BJ (cell line): ENCODE results near the gene CACNA2D2. TPM values are rescaled to one million over a fixed set of nuclear protein-coding genes. Genes with fewer than 3 reads are reported as not detected.

ENCODE experiments used
- CTCF ChIA-PET: fragments of 350-600 bp; formaldehyde crosslinking; extraction: SDS; loops from one replicate; lab custom pipeline; 2021; ENCODE audit warnings: antibody characterized with exemption, inconsistent platforms; lab: Yijun Ruan, JAX
- POLR2A ChIA-PET: fragments of 300-600 bp; sonication (Branson Sonifier 250); formaldehyde crosslinking; extraction: SDS; loops from one replicate; lab custom pipeline; 2021; ENCODE audit warnings: antibody characterized with exemption; lab: Charles Lee
- DNase-seq: peaks from one replicate; pipeline ENCODE4 v3.0.0-alpha.2; 2011; ENCODE audit warnings: low read depth
- H3K27me3 ChIP-seq: 2 replicates; pipeline ENCODE4 v1.6.0; 2011; ENCODE audit warnings: low read length; ENCODE audit not compliant: control insufficient read depth, insufficient read depth
- H3K36me3 ChIP-seq: 2 replicates; pipeline ENCODE4 v1.5.1; 2011; ENCODE audit warnings: low read length; ENCODE audit not compliant: control insufficient read depth, insufficient read depth
- H3K4me3 ChIP-seq: 2 replicates; pipeline ENCODE4 v1.5.1; 2011; ENCODE audit warnings: low read depth, mild to moderate bottlenecking, control low read depth, low read length
- polyA plus RNA-seq: library from polyadenylated mRNA; depleted of rRNA; stranded (reverse); fragments of >200 nt; gene quantifications from 2 replicates; pipeline ENCODE4 v1.2.3, GENCODE V29; 2011
- TF ChIP-seq, protein P1 (sequence below): IDR thresholded peaks from 2 replicates; pipeline ENCODE4 v1.5.1; 2011; ENCODE audit warnings: low read depth, mild to moderate bottlenecking, control low read depth, inconsistent platforms, low read length, moderate library complexity; ENCODE audit not compliant: insufficient read depth

Gene CACNA2D2
- polyA plus RNA-seq, 1 experiment: 0.11 TPM

DNA sequence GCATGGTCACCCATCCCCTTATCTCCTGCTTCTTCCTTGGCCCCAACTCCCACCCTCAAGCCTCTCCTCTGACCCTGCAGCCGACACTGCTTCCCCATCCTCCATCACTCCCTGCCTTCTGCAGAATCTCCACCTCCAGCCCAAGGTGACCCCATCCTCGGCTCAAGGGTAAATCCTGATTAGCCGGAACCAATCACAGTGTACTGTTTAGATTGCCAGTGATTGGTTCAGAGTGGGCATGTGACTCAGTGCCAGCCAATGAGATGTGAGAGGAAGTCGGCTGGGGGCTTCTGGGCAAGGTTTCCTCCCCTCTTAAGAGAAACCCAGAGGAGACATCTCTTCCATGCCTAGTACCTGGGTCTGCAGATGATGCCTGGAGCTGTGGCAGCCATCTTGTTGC, 10.3 kb downstream of the CACNA2D2 start:
- POLR2A ChIA-PET: no interaction called here
- TF ChIP-seq, protein P1, sequence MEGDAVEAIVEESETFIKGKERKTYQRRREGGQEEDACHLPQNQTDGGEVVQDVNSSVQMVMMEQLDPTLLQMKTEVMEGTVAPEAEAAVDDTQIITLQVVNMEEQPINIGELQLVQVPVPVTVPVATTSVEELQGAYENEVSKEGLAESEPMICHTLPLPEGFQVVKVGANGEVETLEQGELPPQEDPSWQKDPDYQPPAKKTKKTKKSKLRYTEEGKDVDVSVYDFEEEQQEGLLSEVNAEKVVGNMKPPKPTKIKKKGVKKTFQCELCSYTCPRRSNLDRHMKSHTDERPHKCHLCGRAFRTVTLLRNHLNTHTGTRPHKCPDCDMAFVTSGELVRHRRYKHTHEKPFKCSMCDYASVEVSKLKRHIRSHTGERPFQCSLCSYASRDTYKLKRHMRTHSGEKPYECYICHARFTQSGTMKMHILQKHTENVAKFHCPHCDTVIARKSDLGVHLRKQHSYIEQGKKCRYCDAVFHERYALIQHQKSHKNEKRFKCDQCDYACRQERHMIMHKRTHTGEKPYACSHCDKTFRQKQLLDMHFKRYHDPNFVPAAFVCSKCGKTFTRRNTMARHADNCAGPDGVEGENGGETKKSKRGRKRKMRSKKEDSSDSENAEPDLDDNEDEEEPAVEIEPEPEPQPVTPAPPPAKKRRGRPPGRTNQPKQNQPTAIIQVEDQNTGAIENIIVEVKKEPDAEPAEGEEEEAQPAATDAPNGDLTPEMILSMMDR: no peak
- CTCF ChIA-PET: no interaction called here
- Histone ChIP-seq H3K27me3 (no peaks in the 10 kb centered on the region; the same call in 1 of the 2 replicates), H3K36me3 (no peaks in the 10 kb centered on the region), H3K4me3 (no peak overlapping the region)
- DNase-seq: no peak

DNA sequence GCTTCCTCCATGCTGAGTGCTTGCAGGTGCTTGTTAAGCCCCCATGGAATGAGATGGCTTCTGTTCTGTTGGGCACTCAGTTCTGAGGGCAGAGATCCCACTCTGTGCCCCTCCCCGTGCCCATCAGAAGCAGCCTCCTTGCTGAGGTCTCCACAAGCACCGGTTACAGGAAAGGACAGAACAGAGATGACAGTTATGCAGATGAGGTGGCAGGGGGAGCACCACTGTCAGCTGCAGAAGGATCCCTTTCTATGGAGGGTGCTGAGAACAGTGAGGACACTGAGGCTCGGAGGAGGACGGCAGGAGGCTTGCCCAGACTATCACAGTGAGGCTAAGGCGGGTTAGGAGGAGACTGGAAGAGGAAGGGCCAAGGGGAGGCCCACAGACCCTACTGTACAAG, 12.4 kb downstream of the CACNA2D2 start:
- POLR2A ChIA-PET: no interaction called here
- Histone ChIP-seq H3K36me3 (no peaks in the 10 kb centered on the region), H3K27me3 (no peaks in the 10 kb centered on the region; the same call in 1 of the 2 replicates), H3K4me3 (no peak overlapping the region)
- CTCF ChIA-PET: no interaction called here
- DNase-seq: no peak
- TF ChIP-seq, protein P1: no peak

DNA sequence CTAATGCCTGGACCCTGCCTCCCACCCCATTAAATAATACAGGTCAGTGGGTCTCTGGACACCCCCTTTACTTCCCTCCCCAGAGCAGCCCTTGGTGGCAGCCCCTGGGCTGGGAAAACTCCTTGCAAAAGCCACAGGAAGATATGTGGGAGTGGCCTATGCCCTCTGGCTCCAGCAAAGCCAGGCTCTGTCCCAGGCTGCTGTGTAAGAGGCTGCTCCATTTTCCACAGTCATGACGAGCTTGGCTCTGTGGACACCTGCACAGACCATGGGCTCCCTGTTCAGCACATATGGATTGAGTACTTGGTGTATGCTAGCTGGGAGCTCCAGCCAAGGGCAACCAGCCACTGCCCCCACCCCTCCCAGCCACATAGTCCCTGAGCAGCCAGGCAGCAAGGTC, 13.0 kb downstream of the CACNA2D2 start:
- ChIA-PET CTCF (no interaction called here), POLR2A (no interaction called here)
- no peak overlapping the region for H3K4me3 ChIP-seq
- no peak for DNase-seq
- no peaks in the 10 kb centered on the region for H3K36me3 ChIP-seq
- no peaks in the 10 kb centered on the region for H3K27me3 ChIP-seq
- TF ChIP-seq, protein P1: no peak

DNA sequence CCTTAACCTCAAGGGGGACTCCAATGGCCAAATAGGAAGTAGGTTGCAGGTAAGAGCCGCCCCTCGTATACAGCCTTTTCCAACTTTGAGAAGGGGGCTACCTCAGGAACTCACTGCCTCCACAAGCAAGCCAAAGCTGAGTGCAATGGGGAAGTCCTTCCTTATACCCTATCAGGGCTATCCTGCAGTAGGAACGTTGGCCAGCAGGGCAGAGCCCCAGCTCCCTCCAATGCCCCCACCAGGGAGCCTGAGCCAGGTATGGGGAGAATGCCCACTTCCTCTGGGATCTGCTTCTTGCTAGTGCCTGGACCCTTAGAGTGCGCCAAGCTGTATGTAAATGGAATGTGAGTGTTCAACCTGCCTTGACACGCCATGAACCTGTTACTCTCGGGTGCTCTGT, 16.3 kb downstream of the CACNA2D2 start:
- TF ChIP-seq, protein P1: no peak
- ChIA-PET CTCF (no interaction called here), POLR2A (no interaction called here)
- no peak overlapping the region for H3K4me3 ChIP-seq
- no peaks in the 10 kb centered on the region for H3K27me3 ChIP-seq
- DNase-seq: no peak
- H3K36me3 ChIP-seq: no peaks in the 10 kb centered on the region

DNA sequence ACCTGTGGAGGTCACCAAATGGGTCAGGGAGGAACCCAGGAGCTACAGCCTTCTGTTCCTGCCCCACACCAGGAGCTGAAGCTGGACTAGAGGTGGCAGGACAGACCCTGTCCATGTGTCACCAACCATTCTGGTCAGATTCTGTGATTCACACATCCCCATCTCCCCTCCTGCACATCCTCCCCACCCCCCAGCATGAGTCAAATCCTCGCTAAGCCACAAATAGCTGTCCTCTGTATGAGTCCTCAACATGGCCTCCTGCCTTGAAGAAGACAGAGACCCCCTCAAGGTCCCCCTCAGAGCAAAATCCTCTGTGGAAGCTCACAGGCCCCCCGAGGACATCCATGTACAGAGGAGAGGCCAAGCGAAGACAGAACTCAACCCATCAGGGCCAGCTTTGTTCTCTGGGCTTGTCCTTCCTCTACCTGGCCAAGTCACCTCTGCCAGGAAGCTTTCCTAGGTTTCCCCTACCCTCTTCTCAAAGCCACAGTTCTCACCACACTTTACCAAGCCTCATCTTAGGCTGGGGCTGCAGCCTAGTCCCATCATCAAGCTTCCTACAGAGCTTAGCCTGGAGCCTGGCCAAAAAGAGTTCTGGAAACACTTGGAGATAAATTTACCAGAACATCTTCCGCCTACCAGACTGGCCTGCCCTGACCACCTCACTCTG, 17.1 kb downstream of the CACNA2D2 start:
- no peaks in the 10 kb centered on the region; the same call in 1 of the 2 replicates for H3K27me3 ChIP-seq
- no peaks in the 10 kb centered on the region for H3K36me3 ChIP-seq
- no peak for DNase-seq
- H3K4me3 ChIP-seq: no peak overlapping the region
- TF ChIP-seq, protein P1: no peak
- ChIA-PET POLR2A (no interaction called here), CTCF (no interaction called here)
